Measurements from ENCODE around the gene KIAA1614.
A peak's percentile ranks its signal among the peaks of the same experiment; 100 is the strongest.
"Not testable (repeated sequence)": the region's sequence is repeated elsewhere in the genome, so short reads cannot be mapped to it uniquely, and the experiment has no call there.

KIAA1614 gene

GRCh38 chr1:180946541-180947498 lies 34.1 kb downstream of the KIAA1614 start:
- no peak for DNase-seq

- no peak for DNase-seq
These were observed 34.8 kb downstream of the KIAA1614 start for GRCh38 chr1:180947499-180947885.

GRCh38 chr1:180947901-180948640 lies 35.4 kb downstream of the KIAA1614 start:
- no peak for DNase-seq

GRCh38 chr1:180948641-180949615 lies 36.2 kb downstream of the KIAA1614 start:
- no peak for DNase-seq

- no peak for DNase-seq
These were observed 36.9 kb downstream of the KIAA1614 start for GRCh38 chr1:180949616-180950000.

GRCh38 chr1:180950321-180950720 lies 37.6 kb downstream of the KIAA1614 start:
- DNase-seq, result no peak

GRCh38 chr1:180951186-180951745 lies 38.6 kb downstream of the KIAA1614 start:
- DNase-seq, result no peak

- no peak for DNase-seq
These were observed 39.3 kb downstream of the KIAA1614 start for GRCh38 chr1:180951836-180952656.

- no peak for DNase-seq
These were observed 39.9 kb downstream of the KIAA1614 start for GRCh38 chr1:180952657-180953013.

GRCh38 chr1:180953291-180954004 lies 40.8 kb downstream of the KIAA1614 start:
- DNase-seq, result no peak

- peak; percentile 85 for DNase-seq
These were observed 41.5 kb downstream of the KIAA1614 start for GRCh38 chr1:180954005-180954800.

GRCh38 chr1:180954801-180955165 lies 42.1 kb downstream of the KIAA1614 start:
- no peak for DNase-seq

GRCh38 chr1:180956028-180956640 lies 43.4 kb downstream of the KIAA1614 start:
- DNase-seq, result no peak

- not testable (repeated sequence) for DNase-seq
These were observed 46.9 kb downstream of the KIAA1614 start for GRCh38 chr1:180959620-180960019.

- no peak for DNase-seq
These were observed 48.9 kb downstream of the KIAA1614 start for GRCh38 chr1:180961622-180962021.

GRCh38 chr1:180962178-180962577 lies 49.5 kb downstream of the KIAA1614 start:
- DNase-seq, result no peak

GRCh38 chr1:180964056-180964455 lies 51.4 kb downstream of the KIAA1614 start:
- DNase-seq, result no peak

GRCh38 chr1:180964595-180964994 lies 51.9 kb downstream of the KIAA1614 start:
- no peak for DNase-seq

GRCh38 chr1:180966312-180966711 lies 53.6 kb downstream of the KIAA1614 start:
- DNase-seq, result no peak
